ENCODE measurements around the gene LRRC3C.

The LRRC3C gene

GRCh38 chr17:39903158-39903884 is 24.2 kb upstream of the LRRC3C start:
- no peak for ATAC-seq
- TF ChIP-seq ARNTL (CRISPR knock-in tag; IDR thresholded peaks at IDR 0.05; ENCODE audit: borderline replicate concordance, low read depth) = no peak
- no peak for TF ChIP-seq ZNF70 (CRISPR knock-in tag; IDR thresholded peaks at IDR 0.05)
- TF ChIP-seq GLIS3 (CRISPR knock-in tag; IDR thresholded peaks at IDR 0.05) = no peak
- TF ChIP-seq ESRRG (CRISPR knock-in tag; IDR thresholded peaks at IDR 0.05) = no peak
- TF ChIP-seq BACH2 (CRISPR knock-in tag; IDR thresholded peaks at IDR 0.05; ENCODE audit: borderline replicate concordance) = no peak
- no peak for TF ChIP-seq POU6F1 (CRISPR knock-in tag; IDR thresholded peaks at IDR 0.05; ENCODE audit: borderline replicate concordance, low read depth)

- TF ChIP-seq ZNF70 (CRISPR knock-in tag; IDR thresholded peaks at IDR 0.05) (no peak), GLIS3 (CRISPR knock-in tag; IDR thresholded peaks at IDR 0.05) (no peak), ZFP30 (CRISPR knock-in tag; IDR thresholded peaks at IDR 0.05) (no peak), CSDC2 (CRISPR knock-in tag; IDR thresholded peaks at IDR 0.05) (no peak), TSHZ2 (CRISPR knock-in tag; IDR thresholded peaks at IDR 0.05) (no peak), TOX (CRISPR knock-in tag; IDR thresholded peaks at IDR 0.05; ENCODE audit: borderline replicate concordance) (no peak)
- ATAC-seq = no peak
Measured at GRCh38 chr17:39904990-39905288, 22.6 kb upstream of the LRRC3C start.

GRCh38 chr17:39908789-39909352 is 18.7 kb upstream of the LRRC3C start:
- TF ChIP-seq ISL1 (CRISPR knock-in tag; IDR thresholded peaks at IDR 0.05) (no peak), ZNF565 (CRISPR knock-in tag; conservative IDR thresholded peaks at IDR 0.05; ENCODE audit: low read depth) (no peak), TSHZ2 (CRISPR knock-in tag; IDR thresholded peaks at IDR 0.05) (no peak)
- ATAC-seq = no peak

- TF ChIP-seq CREB5 (CRISPR knock-in tag; IDR thresholded peaks at IDR 0.05; ENCODE audit: low read depth) (no peak), OSR1 (CRISPR knock-in tag; IDR thresholded peaks at IDR 0.05) (no peak), RARB (CRISPR knock-in tag; IDR thresholded peaks at IDR 0.05) (no peak), BACH2 (CRISPR knock-in tag; IDR thresholded peaks at IDR 0.05; ENCODE audit: borderline replicate concordance) (no peak), TOX (CRISPR knock-in tag; IDR thresholded peaks at IDR 0.05; ENCODE audit: borderline replicate concordance) (no peak), ZFP3 (CRISPR knock-in tag; IDR thresholded peaks at IDR 0.05) (no peak), TSHZ2 (CRISPR knock-in tag; IDR thresholded peaks at IDR 0.05) (no peak), GLIS3 (CRISPR knock-in tag; IDR thresholded peaks at IDR 0.05) (no peak), ZFP30 (CRISPR knock-in tag; IDR thresholded peaks at IDR 0.05) (no peak), ZNF565 (CRISPR knock-in tag; conservative IDR thresholded peaks at IDR 0.05; ENCODE audit: low read depth) (no peak), TCF4 (CRISPR knock-in tag; IDR thresholded peaks at IDR 0.05; ENCODE audit: borderline replicate concordance) (no peak), SNAI2 (CRISPR knock-in tag; IDR thresholded peaks at IDR 0.05) (no peak), ZNF8 (CRISPR knock-in tag; IDR thresholded peaks at IDR 0.05) (no peak), ZC3H10 (CRISPR knock-in tag; IDR thresholded peaks at IDR 0.05) (no peak), CSRNP3 (CRISPR knock-in tag; IDR thresholded peaks at IDR 0.05) (no peak)
- ATAC-seq = no peak
Measured at GRCh38 chr17:39913989-39914388, 13.5 kb upstream of the LRRC3C start.
